Suprapubic skin (tissue), 4 donors: Measurements from ENCODE around the gene SLC6A6. TPM values are rescaled to one million over a fixed set of nuclear protein-coding genes. Genes with fewer than 3 reads are reported as not detected.

ENCODE experiments used
- DNase-seq, 2 donors: peaks; one replicate each; pipeline ENCODE4 v3.0.0-alpha.2; 2019; ENCODE audit warnings: low spot score in 2 of 2
- H3K27ac ChIP-seq: fragments of 200-600 bp; sonication (generic); one replicate; pipeline ENCODE4 v1.5.1; 2019
- H3K27me3 ChIP-seq: fragments of 200-600 bp; sonication (generic); one replicate; pipeline ENCODE4 v1.5.1; 2019
- H3K36me3 ChIP-seq: fragments of 200-600 bp; sonication (generic); one replicate; pipeline ENCODE4 v1.5.1; 2019
- H3K4me1 ChIP-seq: fragments of 200-600 bp; sonication (generic); one replicate; pipeline ENCODE4 v1.5.1; 2019
- H3K4me3 ChIP-seq: fragments of 200-600 bp; sonication (generic); one replicate; pipeline ENCODE4 v1.5.1; 2019; ENCODE audit warnings: mild to moderate bottlenecking
- H3K9me3 ChIP-seq: fragments of 200-600 bp; sonication (generic); one replicate; pipeline ENCODE4 v1.5.1; 2019
- EP300 ChIP-seq: sonication (generic); formaldehyde crosslinking; IDR thresholded peaks from one replicate; pipeline ENCODE4 v1.6.1; 2017; ENCODE audit warnings: antibody characterized with exemption
- POLR2A ChIP-seq, 2 donors: fragments of 450-650 bp; IDR thresholded peaks; one replicate each; pipeline ENCODE4 v1.6.1; 2017; ENCODE audit warnings: antibody characterized with exemption in 2 of 2, mild to moderate bottlenecking in 2 of 2, moderate library complexity in 2 of 2
- POLR2AphosphoS5 ChIP-seq, 3 donors: sonication (generic); formaldehyde crosslinking; IDR thresholded peaks; one replicate each; pipeline ENCODE4 v1.6.1; 2017; ENCODE audit warnings: antibody characterized with exemption in 3 of 3
- WGBS: methylation state at CpG from one replicate; pipeline ENCODE4 v1.1.5; 2018; 5-methylcytosine and 5-hydroxymethylcytosine counted together
- total RNA-seq, 4 donors: library from RNA; depleted of rRNA; stranded (reverse); fragments of >200 nt; gene quantifications; one replicate each; pipeline ENCODE4 v1.1.0, GENCODE V29; 2016
- TF ChIP-seq, protein P1 (sequence below), 2 donors: fragments of 200-600 bp in 1 of 2; fragments of 450-650 bp in 1 of 2; sonication (generic) in 1 of 2; IDR thresholded peaks; one replicate each; pipeline ENCODE4 v1.5.1; 2016 to 2019; ENCODE audit warnings: antibody characterized with exemption in 2 of 2, mild to moderate bottlenecking in 1 of 2, moderate library complexity in 1 of 2

The SLC6A6 gene
- total RNA-seq, 4 donors from 2014 or later: 85.4 to 149 (median 102) TPM

DNA sequence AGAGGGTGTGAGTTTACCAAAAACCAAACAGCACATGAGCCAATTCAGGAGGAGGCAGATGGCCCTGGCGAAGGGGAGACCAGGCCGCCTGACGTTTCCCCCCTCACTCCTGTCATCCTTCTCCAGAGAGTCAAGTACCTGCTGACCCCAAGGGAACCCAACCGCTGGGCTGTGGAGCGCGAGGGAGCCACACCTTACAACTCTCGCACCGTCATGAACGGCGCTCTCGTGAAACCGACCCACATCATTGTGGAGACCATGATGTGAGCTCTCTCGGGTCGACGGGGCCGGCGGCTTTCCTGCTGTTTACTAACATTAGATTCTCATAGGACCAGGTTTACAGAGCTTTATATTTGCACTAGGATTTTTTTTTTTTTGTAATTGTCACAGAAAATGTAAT, 82.3 kb downstream of the SLC6A6 start:
- WGBS: 89% methylated on average over 17 of the region's 17 CpGs
- peaks cover 72% of the 10 kb centered on the region for H3K36me3 ChIP-seq

DNA sequence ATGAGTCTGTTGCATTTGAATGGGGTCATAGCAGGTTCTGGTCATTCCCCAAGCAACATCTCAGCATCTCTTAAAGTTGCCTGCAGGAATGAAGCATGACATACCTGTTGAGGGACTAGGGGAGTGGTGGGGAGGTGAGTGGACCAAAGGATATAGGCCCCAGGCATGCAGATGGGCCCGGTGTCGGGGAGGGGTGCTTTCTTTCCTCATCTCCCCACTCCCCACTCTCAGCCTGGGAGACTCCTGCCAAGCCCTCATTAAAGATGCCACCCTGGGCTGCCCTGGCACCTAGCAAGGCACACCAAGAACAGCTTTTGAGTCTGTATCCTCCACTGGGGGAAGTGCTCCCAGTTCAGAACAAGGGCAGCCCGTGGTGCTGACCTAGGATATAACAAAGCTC, 83.6 kb downstream of the SLC6A6 start:
- Histone ChIP-seq H3K4me1 (peaks cover 12% of the 10 kb centered on the region), H3K9me3 (no peaks in the 10 kb centered on the region), H3K27ac (no peak overlapping the region), H3K27me3 (no peaks in the 10 kb centered on the region), H3K4me3 (no peak overlapping the region), H3K36me3 (peaks cover 61% of the 10 kb centered on the region)
- DNase-seq: no peak
- WGBS: 100% methylated on average over 3 of the region's 3 CpGs
- TF ChIP-seq EP300 (no peak), POLR2A (IDR thresholded peaks at IDR 0.05) (no peak), POLR2AphosphoS5 (IDR thresholded peaks at IDR 0.05) (no peak)
- TF ChIP-seq, protein P1, sequence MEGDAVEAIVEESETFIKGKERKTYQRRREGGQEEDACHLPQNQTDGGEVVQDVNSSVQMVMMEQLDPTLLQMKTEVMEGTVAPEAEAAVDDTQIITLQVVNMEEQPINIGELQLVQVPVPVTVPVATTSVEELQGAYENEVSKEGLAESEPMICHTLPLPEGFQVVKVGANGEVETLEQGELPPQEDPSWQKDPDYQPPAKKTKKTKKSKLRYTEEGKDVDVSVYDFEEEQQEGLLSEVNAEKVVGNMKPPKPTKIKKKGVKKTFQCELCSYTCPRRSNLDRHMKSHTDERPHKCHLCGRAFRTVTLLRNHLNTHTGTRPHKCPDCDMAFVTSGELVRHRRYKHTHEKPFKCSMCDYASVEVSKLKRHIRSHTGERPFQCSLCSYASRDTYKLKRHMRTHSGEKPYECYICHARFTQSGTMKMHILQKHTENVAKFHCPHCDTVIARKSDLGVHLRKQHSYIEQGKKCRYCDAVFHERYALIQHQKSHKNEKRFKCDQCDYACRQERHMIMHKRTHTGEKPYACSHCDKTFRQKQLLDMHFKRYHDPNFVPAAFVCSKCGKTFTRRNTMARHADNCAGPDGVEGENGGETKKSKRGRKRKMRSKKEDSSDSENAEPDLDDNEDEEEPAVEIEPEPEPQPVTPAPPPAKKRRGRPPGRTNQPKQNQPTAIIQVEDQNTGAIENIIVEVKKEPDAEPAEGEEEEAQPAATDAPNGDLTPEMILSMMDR (IDR thresholded peaks at IDR 0.05): no peak

More for the DNA sequence above, 82.3 kb downstream of the SLC6A6 start:
- no peak overlapping the region for H3K4me3 ChIP-seq
- peaks cover 9% of the 10 kb centered on the region for H3K4me1 ChIP-seq
- H3K27ac ChIP-seq: no peak overlapping the region
- H3K27me3 ChIP-seq: no peaks in the 10 kb centered on the region
- no peak for DNase-seq
- H3K9me3 ChIP-seq: no peaks in the 10 kb centered on the region
- TF ChIP-seq POLR2AphosphoS5 (IDR thresholded peaks at IDR 0.05): no peak
- TF ChIP-seq EP300: no peak
- TF ChIP-seq POLR2A (IDR thresholded peaks at IDR 0.05): no peak
- TF ChIP-seq, protein P1 (IDR thresholded peaks at IDR 0.05): no peak

DNA sequence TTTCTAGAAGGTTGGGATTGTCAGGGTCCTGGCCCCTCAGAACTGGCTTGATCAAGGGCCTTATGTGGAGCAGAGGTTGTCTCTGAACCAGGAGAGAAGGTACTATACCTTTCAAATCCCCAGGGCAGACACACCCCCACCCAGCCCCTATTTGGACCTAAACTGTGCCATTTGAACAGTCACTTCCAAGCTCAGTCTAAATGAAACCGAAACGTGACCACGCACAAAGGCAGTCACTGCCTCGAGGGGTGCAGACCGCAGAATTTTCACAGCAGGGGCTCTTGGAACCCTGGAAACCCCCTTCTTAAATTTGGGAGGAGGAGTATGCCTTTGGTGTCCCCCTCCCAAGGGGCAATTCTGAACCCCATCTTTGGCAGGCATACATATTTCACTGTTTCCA, 84.1 kb downstream of the SLC6A6 start:
- TF ChIP-seq EP300: no peak
- TF ChIP-seq POLR2A (IDR thresholded peaks at IDR 0.05): no peak
- TF ChIP-seq, protein P1 (IDR thresholded peaks at IDR 0.05): no peak
- no peak for TF ChIP-seq POLR2AphosphoS5 (IDR thresholded peaks at IDR 0.05)
- Histone ChIP-seq H3K27ac (no peak overlapping the region), H3K27me3 (no peaks in the 10 kb centered on the region), H3K9me3 (no peaks in the 10 kb centered on the region), H3K4me3 (no peak overlapping the region), H3K36me3 (peaks cover 59% of the 10 kb centered on the region), H3K4me1 (peaks cover 12% of the 10 kb centered on the region)
- 88% methylated on average over 5 of the region's 5 CpGs for WGBS
- no peak for DNase-seq

DNA sequence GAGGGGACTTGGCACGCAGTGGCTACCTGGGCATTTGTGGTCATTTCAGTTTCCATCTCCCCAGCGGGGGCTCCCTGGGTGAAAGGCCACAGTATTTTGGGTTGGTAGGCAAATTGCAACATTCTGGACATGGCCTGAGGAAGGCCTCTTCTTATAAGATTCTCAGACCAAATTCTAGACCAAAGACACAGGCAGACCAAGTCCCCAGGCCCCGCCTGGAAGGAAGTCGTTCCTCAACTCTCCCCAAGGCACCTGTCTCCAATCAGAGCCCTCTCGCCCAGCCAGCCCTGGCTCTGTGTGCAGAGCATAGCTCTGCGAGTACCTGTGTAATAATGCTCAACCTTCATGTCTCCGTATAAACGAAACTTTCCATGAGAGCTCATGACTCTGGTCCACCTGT, 84.7 kb downstream of the SLC6A6 start:
- Histone ChIP-seq H3K9me3 (no peaks in the 10 kb centered on the region), H3K27ac (no peak overlapping the region), H3K4me3 (no peak overlapping the region), H3K4me1 (peaks cover 12% of the 10 kb centered on the region), H3K27me3 (no peaks in the 10 kb centered on the region), H3K36me3 (peaks cover 53% of the 10 kb centered on the region)
- TF ChIP-seq EP300 (no peak), POLR2A (IDR thresholded peaks at IDR 0.05) (no peak), POLR2AphosphoS5 (IDR thresholded peaks at IDR 0.05) (no peak)
- TF ChIP-seq, protein P1 (IDR thresholded peaks at IDR 0.05): no peak
- DNase-seq: no peak
- 93% methylated on average over 8 of the region's 8 CpGs for WGBS

DNA sequence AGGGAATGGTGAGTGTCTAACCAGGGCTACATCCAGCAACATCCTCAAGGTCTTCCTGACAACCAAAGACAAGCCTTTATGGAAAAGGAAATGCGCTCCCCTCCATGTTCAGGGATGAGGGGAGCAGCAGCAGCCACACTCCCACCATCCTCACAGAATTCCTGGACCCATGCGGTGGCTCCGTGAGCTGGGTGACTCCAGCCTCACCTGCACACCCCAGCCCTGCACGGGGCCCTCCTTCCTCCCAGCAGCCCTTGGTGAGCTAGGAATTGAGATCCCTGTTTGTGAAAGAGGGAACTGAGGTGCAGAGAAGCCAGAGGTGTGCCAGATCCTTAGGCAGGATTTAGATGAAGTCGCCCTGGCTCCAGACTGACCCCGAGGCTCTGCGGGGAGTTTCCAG, 85.4 kb downstream of the SLC6A6 start:
- no peak for DNase-seq
- Histone ChIP-seq H3K9me3 (no peaks in the 10 kb centered on the region), H3K4me3 (no peak overlapping the region), H3K36me3 (peaks cover 51% of the 10 kb centered on the region), H3K27me3 (no peaks in the 10 kb centered on the region), H3K27ac (no peak overlapping the region), H3K4me1 (peaks cover 12% of the 10 kb centered on the region)
- 71% methylated on average over 7 of the region's 7 CpGs for WGBS
- TF ChIP-seq, protein P1 (IDR thresholded peaks at IDR 0.05): no peak
- TF ChIP-seq POLR2AphosphoS5 (IDR thresholded peaks at IDR 0.05): no peak
